ENCODE results near the gene ELL2. TPM values are rescaled to one million over a fixed set of nuclear protein-coding genes. Genes with fewer than 3 reads are reported as not detected.

ELL2 gene
- total and polyA plus RNA-seq, 2 of the 13 experiments (the other 11 are each of a cell fraction or from before 2014, with no cell fraction given), result 78.9 to 97.1 TPM

DNA sequence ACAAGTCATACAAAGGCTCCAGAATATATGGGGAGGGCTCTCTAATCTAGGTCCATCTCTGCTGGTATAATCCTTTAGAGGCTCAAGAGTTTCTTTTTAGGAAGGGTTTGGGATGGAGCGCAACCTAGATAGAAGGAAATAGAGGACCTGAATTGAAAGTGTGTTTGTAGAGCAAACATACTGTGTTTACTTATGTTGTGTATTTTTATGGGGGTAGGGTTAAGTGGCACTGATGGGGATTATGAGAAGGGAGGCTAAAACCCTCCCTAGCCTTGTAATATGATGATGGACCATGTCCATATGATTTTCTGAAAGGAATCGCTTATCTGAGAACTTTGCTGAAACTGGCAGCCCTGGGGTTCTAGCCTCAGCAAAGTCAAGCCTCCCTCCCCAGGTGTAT is 4.4 kb upstream of the ELL2 start:
- H3K27me3 ChIP-seq (ENCODE audit: control insufficient read depth in 1 of 2, insufficient read depth in 2 of 2, low read length in 2 of 2), result no peaks in the 10 kb centered on the region; a peak in 1 of 5 replicates
- DNase-seq (ENCODE audit: low spot score) (peak; percentile 77), ATAC-seq (no peak), FAIRE-seq (peak; percentile 32)
- in situ Hi-C loops (cut with HindIII; ENCODE audit: extremely low pct_ligation_motif_present, low pct_unique_long_range_greater_than_20kb), result loop anchor here (10.0 kb wide), 1 partner anchor 369 kb away; no protein-coding TSS in a partner anchor
- ChIA-PET CTCF (ENCODE audit: low intra/inter-chr PET ratio, low total read pairs) (no interaction called here), POLR2A (no interaction called here)
- H3K79me2 ChIP-seq (ENCODE audit: insufficient read depth, low read length), result peaks cover 45% of the 10 kb centered on the region
- no peak overlapping the region for H3K4me3 ChIP-seq (replicated peaks in 1 of 3; ENCODE audit: insufficient read depth in 1 of 3, low read depth in 2 of 3, low read length in 3 of 3)
- H3K4me2 ChIP-seq (ENCODE audit: low read depth, low read length), result peak overlapping the region; percentile 70
- H2AFZ ChIP-seq (ENCODE audit: low read length), result no peak overlapping the region
- peaks cover under 1% of the 10 kb centered on the region; the same call in 1 of the 2 replicates for H4K20me1 ChIP-seq (ENCODE audit: insufficient read depth, low read length)
- H3K9me3 ChIP-seq (ENCODE audit: low read length), result no peaks in the 10 kb centered on the region
- BruUV-seq (replicated peaks), result no TSS peak
- WGBS (ENCODE audit: low lambda C conversion rate), result 2% methylated on average over 2 of the region's 2 CpGs
- H3K27ac ChIP-seq (ENCODE audit: extremely low read length, insufficient read depth, low read length), result no peak overlapping the region
- H3K36me3 ChIP-seq (replicated peaks in 1 of 2; ENCODE audit: control insufficient read depth in 1 of 2, insufficient read depth in 2 of 2, low read length in 2 of 2), result no peaks in the 10 kb centered on the region
- intact Hi-C loops (cut with micrococcal nuclease; ENCODE audit: unreplicated experiment), result loop anchor here (2.0 to 10.0 kb wide), 2 partner anchors 49 to 279 kb away; no protein-coding TSS in a partner anchor
- no peak overlapping the region for H3K9ac ChIP-seq (ENCODE audit: insufficient read depth, low read depth, low read length)
- peaks cover 80% of the 10 kb centered on the region for H3K4me1 ChIP-seq (ENCODE audit: insufficient read depth, low read length)
- TF ChIP-seq ZNF674 (CRISPR knock-in tag; IDR thresholded peaks at IDR 0.05; ENCODE audit: low read depth), result no peak
- TF ChIP-seq SAP130 (CRISPR knock-in tag; IDR thresholded peaks at IDR 0.05; ENCODE audit: low read depth), result peak; percentile 81
- no peak for TF ChIP-seq RFX5 (IDR thresholded peaks at IDR 0.05; ENCODE audit: low read depth, low read length)
- no peak for TF ChIP-seq ZNF562 (CRISPR knock-in tag; IDR thresholded peaks at IDR 0.05; ENCODE audit: borderline replicate concordance)
- no peak for TF ChIP-seq ZNF230 (CRISPR knock-in tag; IDR thresholded peaks at IDR 0.05)
- TF ChIP-seq, protein P1, sequence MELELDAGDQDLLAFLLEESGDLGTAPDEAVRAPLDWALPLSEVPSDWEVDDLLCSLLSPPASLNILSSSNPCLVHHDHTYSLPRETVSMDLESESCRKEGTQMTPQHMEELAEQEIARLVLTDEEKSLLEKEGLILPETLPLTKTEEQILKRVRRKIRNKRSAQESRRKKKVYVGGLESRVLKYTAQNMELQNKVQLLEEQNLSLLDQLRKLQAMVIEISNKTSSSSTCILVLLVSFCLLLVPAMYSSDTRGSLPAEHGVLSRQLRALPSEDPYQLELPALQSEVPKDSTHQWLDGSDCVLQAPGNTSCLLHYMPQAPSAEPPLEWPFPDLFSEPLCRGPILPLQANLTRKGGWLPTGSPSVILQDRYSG (CRISPR knock-in tag; IDR thresholded peaks at IDR 0.05), result no peak
- peak; percentile 55; the same call in 1 of the 2 replicates for TF ChIP-seq KAT8 (CRISPR knock-in tag; IDR thresholded peaks at IDR 0.05)
- TF ChIP-seq NR2C2 (CRISPR knock-in tag; IDR thresholded peaks at IDR 0.05; ENCODE audit: borderline replicate concordance), result 0 out of 2 replicates have a peak, but pooled peaks have one; percentile 17
- no peak for TF ChIP-seq GZF1 (CRISPR knock-in tag; IDR thresholded peaks at IDR 0.05)
- no peak for TF ChIP-seq LCORL (IDR thresholded peaks at IDR 0.05)
- TF ChIP-seq LCORL (CRISPR knock-in tag; IDR thresholded peaks at IDR 0.05), result peak; percentile 76; the same call in 1 of the 2 replicates
- peak; percentile 96 for TF ChIP-seq NKX3-1 (CRISPR knock-in tag; IDR thresholded peaks at IDR 0.05)
- no peak for TF ChIP-seq ZNF451 (CRISPR knock-in tag; IDR thresholded peaks at IDR 0.05)
- TF ChIP-seq MED1 (CRISPR knock-in tag; IDR thresholded peaks at IDR 0.05), result peak; percentile 83
- no peak for TF ChIP-seq NFYB (CRISPR knock-in tag; IDR thresholded peaks at IDR 0.05)
- no peak for TF ChIP-seq KAT2B (IDR thresholded peaks at IDR 0.05; ENCODE audit: borderline replicate concordance, low read depth, low read length)
- TF ChIP-seq, protein P2, sequence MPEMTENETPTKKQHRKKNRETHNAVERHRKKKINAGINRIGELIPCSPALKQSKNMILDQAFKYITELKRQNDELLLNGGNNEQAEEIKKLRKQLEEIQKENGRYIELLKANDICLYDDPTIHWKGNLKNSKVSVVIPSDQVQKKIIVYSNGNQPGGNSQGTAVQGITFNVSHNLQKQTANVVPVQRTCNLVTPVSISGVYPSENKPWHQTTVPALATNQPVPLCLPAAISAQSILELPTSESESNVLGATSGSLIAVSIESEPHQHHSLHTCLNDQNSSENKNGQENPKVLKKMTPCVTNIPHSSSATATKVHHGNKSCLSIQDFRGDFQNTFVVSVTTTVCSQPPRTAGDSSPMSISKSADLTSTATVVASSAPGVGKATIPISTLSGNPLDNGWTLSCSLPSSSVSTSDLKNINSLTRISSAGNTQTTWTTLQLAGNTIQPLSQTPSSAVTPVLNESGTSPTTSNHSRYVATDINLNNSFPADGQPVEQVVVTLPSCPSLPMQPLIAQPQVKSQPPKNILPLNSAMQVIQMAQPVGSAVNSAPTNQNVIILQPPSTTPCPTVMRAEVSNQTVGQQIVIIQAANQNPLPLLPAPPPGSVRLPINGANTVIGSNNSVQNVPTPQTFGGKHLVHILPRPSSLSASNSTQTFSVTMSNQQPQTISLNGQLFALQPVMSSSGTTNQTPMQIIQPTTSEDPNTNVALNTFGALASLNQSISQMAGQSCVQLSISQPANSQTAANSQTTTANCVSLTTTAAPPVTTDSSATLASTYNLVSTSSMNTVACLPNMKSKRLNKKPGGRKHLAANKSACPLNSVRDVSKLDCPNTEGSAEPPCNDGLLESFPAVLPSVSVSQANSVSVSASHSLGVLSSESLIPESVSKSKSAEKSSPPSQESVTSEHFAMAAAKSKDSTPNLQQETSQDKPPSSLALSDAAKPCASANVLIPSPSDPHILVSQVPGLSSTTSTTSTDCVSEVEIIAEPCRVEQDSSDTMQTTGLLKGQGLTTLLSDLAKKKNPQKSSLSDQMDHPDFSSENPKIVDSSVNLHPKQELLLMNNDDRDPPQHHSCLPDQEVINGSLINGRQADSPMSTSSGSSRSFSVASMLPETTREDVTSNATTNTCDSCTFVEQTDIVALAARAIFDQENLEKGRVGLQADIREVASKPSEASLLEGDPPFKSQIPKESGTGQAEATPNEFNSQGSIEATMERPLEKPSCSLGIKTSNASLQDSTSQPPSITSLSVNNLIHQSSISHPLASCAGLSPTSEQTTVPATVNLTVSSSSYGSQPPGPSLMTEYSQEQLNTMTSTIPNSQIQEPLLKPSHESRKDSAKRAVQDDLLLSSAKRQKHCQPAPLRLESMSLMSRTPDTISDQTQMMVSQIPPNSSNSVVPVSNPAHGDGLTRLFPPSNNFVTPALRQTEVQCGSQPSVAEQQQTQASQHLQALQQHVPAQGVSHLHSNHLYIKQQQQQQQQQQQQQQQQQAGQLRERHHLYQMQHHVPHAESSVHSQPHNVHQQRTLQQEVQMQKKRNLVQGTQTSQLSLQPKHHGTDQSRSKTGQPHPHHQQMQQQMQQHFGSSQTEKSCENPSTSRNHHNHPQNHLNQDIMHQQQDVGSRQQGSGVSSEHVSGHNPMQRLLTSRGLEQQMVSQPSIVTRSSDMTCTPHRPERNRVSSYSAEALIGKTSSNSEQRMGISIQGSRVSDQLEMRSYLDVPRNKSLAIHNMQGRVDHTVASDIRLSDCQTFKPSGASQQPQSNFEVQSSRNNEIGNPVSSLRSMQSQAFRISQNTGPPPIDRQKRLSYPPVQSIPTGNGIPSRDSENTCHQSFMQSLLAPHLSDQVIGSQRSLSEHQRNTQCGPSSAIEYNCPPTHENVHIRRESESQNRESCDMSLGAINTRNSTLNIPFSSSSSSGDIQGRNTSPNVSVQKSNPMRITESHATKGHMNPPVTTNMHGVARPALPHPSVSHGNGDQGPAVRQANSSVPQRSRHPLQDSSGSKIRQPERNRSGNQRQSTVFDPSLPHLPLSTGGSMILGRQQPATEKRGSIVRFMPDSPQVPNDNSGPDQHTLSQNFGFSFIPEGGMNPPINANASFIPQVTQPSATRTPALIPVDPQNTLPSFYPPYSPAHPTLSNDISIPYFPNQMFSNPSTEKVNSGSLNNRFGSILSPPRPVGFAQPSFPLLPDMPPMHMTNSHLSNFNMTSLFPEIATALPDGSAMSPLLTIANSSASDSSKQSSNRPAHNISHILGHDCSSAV (CRISPR knock-in tag; IDR thresholded peaks at IDR 0.05; ENCODE audit: borderline replicate concordance), result no peak
- TF ChIP-seq, protein P3, sequence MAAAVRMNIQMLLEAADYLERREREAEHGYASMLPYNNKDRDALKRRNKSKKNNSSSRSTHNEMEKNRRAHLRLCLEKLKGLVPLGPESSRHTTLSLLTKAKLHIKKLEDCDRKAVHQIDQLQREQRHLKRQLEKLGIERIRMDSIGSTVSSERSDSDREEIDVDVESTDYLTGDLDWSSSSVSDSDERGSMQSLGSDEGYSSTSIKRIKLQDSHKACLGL (CRISPR knock-in tag; IDR thresholded peaks at IDR 0.05), result no peak

Data from HepG2 (cell line).